Muscle layer of colon (tissue), 2 donors: ENCODE measurements around the gene TMEM144.

ENCODE experiments used
- H3K27ac ChIP-seq: one replicate; pipeline ENCODE4 v1.7.0; 2013; ENCODE audit warnings: low read depth, mild to moderate bottlenecking, low read length, moderate library complexity
- H3K27me3 ChIP-seq, 2 donors: one replicate each; pipeline ENCODE4 v1.7.0; 2013; ENCODE audit warnings: low read length in 2 of 2, mild to moderate bottlenecking in 2 of 2; ENCODE audit not compliant: insufficient read depth in 2 of 2, control insufficient read depth in 1 of 2
- H3K36me3 ChIP-seq: one replicate; pipeline ENCODE4 v1.7.0; 2013; ENCODE audit warnings: mild to moderate bottlenecking, low read length; ENCODE audit not compliant: insufficient read depth
- H3K4me1 ChIP-seq: one replicate; pipeline ENCODE4 v1.7.0; 2013; ENCODE audit warnings: mild to moderate bottlenecking, low read length; ENCODE audit not compliant: insufficient read depth
- H3K4me3 ChIP-seq, 2 donors: one replicate each; pipeline ENCODE4 v1.7.0; 2013; ENCODE audit warnings: low read length in 2 of 2, low read depth in 1 of 2, mild to moderate bottlenecking in 1 of 2, moderate library complexity in 1 of 2
- H3K9ac ChIP-seq: one replicate; pipeline ENCODE4 v1.7.0; 2013; ENCODE audit warnings: low read length
- H3K9me3 ChIP-seq: one replicate; pipeline ENCODE4 v1.7.0; 2013; ENCODE audit warnings: mild to moderate bottlenecking, low read length
- donor health status: abdominal sarcoma.
- donor health status: Adenocarcinoma of cecum.

TMEM144 gene

DNA sequence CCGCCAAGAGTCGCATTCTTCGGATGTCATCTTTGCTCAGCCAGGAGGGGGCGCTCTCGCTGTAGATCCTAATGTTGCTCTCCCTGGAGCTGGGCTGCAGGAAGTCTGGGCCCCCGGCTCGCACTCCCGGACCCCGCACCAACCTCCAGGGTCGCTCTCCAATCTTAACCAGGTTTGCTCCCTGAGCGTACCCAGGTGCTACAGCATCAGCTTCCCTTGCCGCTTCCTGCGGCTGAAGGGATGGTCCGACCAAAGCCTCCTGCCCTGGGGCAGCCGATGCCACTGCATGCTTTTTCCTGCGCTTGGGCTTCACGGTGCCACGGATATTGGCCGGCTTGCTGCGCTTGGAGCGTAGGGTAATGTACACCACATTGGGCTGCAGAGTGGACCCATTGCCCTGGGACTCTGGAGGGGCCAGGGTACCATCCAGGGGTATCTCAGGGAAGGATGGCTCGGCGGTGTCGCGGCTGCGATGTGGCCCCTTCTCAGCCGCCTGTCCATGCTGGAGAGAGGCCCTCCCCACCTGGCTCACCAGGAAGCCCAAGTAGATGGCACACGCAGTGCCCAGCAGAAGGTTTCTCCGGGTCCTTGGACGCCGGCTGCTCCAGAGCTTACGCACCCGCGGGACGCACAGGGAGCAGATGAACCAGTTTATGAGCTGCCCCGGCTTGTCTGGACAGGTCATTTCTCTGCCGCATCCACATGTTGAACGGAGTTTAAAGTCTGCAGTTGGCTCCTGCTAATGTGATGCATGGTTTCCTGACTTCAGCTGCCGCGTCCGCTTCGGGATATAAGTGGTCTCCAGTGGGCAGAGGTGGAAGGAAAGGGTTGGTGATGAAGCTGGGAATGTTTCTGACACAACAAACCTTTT is 39.4 kb upstream of the TMEM144 start:
- H3K27me3 ChIP-seq: no peaks in the 10 kb centered on the region
- peak overlapping the region; percentile 67 to 69 for H3K4me3 ChIP-seq
- H3K36me3 ChIP-seq: no peaks in the 10 kb centered on the region
- H3K9me3 ChIP-seq: no peaks in the 10 kb centered on the region
- H3K4me1 ChIP-seq: peaks cover 48% of the 10 kb centered on the region
- H3K9ac ChIP-seq: peak overlapping the region; percentile 67
- peak overlapping the region; percentile 69 for H3K27ac ChIP-seq

DNA sequence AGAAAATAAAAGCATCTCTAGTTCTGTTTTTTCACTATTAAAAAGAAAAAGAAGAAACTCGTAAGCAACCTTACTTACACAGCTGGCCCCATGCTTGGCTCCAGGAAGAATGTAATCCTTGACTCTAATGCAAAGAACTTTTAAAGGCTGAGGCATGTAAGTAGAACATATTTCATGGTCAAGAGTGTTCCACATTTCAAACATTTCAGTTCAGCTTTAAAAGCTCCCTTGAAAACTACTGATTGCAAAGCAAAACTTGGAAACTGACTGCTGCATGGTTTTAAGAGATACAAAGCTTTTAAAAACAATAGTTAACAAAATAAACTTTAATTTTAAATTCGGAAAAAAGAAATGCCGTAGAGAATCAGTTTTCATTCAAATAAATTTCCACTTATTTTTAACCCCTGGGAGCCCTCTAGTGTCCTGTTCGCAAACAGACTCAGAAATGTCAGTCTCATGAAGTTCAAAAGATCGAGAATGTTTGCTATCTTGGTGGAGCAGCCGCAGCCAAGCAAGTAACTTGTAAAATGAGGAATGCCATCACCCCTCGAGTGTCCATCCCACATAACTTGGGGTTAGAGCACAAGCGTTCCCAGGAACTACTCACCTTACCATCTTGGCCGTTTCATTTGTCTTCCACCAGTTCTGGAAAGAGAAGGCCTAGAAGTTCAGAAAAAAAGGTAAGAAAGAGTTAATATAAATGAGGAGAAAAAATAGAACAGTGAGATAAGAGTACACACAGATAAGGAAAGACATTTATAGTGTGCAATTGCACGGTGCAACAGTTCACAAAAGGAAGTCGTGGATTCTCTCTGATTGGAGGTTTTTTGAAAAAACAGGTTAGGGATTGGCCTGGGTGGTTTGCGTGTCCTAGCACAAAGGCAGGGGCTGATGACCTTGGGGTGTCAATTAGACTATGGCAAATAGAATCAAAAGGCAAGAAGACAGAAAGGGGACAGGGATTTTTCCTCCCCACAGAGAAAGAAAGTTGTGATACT is 37.7 kb upstream of the TMEM144 start, which contains the start of gene GASK1B:
Gene GASK1B (minus strand): TSS at position 765 of the 998 bp plus-strand sequence. CDS start 1,650 bp downstream, outside the sequence.
- no peaks in the 10 kb centered on the region for H3K27me3 ChIP-seq
- peak within 1 kb of the TSS; percentile 67 for H3K9ac ChIP-seq
- H3K9me3 ChIP-seq: no peaks in the 10 kb centered on the region
- H3K27ac ChIP-seq: peak within 1 kb of the TSS; percentile 69
- no peaks in the 10 kb centered on the region for H3K36me3 ChIP-seq
- peaks cover 34% of the 10 kb centered on the region for H3K4me1 ChIP-seq
- peak within 1 kb of the TSS; percentile 67 to 69 for H3K4me3 ChIP-seq

- Histone ChIP-seq H3K9me3 (no peaks in the 10 kb centered on the region), H3K27ac (no peak overlapping the region), H3K4me3 (no peak overlapping the region), H3K9ac (no peak overlapping the region), H3K36me3 (no peaks in the 10 kb centered on the region), H3K27me3 (no peaks in the 10 kb centered on the region), H3K4me1 (peaks cover 22% of the 10 kb centered on the region)
These were observed 34.2 kb upstream of the TMEM144 start for GRCh38 chr4:158176108-158176507.

DNA sequence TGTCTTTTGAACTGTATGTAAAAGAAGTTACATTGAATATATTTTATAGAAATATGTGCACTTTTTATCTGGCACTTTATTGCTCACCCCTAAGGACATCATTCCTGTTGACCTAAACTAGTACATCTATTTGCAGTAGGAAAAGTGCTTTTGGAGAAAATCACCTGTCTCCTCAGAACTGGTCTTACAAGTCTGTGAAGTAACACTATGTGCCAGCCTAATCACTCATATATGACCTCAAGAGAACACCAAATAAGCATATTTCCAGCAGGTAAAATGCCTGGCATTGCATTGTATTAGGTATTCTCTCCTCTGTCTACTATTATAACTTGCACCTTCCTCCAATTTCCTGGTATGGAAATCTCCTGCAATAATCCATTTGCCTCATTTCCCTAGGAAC is 33.5 kb upstream of the TMEM144 start:
- Histone ChIP-seq H3K27me3 (no peaks in the 10 kb centered on the region), H3K9ac (no peak overlapping the region), H3K9me3 (no peaks in the 10 kb centered on the region), H3K4me3 (no peak overlapping the region), H3K36me3 (no peaks in the 10 kb centered on the region), H3K4me1 (peaks cover 22% of the 10 kb centered on the region), H3K27ac (no peak overlapping the region)

- no peaks in the 10 kb centered on the region for H3K36me3 ChIP-seq
- H3K27ac ChIP-seq: no peak overlapping the region
- no peak overlapping the region for H3K9ac ChIP-seq
- H3K9me3 ChIP-seq: no peaks in the 10 kb centered on the region
- no peaks in the 10 kb centered on the region for H3K27me3 ChIP-seq
- H3K4me3 ChIP-seq: no peak overlapping the region
- H3K4me1 ChIP-seq: peaks cover 3% of the 10 kb centered on the region
These were observed 30.8 kb upstream of the TMEM144 start for GRCh38 chr4:158179465-158179864.

GRCh38 chr4:158181906-158182305 is 28.4 kb upstream of the TMEM144 start:
- no peaks in the 10 kb centered on the region for H3K27me3 ChIP-seq
- H3K9me3 ChIP-seq: no peaks in the 10 kb centered on the region
- no peak overlapping the region for H3K9ac ChIP-seq
- no peak overlapping the region for H3K27ac ChIP-seq
- no peaks in the 10 kb centered on the region for H3K36me3 ChIP-seq
- no peaks in the 10 kb centered on the region for H3K4me1 ChIP-seq
- H3K4me3 ChIP-seq: no peak overlapping the region

DNA sequence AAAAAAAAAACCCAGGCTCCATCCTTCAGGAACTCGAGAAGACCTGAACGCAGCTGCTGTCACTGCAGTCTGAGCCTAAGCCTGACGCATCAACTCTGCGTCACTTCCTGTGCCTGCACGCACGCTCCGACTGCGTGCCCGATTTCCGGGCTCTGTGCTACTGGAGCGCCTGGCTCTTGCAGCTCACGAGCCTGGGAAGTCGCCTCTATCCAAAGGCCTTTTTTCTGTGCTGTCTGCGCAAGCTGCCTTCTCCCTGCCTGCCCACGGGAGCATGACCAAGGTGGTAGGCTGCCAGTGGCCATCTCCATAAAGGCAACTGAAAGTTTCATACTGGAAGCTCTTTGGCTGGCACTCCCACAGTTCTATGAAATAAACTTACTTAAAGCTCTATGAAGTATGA is 27.6 kb upstream of the TMEM144 start:
- Histone ChIP-seq H3K4me3 (no peak overlapping the region), H3K36me3 (no peaks in the 10 kb centered on the region), H3K4me1 (no peaks in the 10 kb centered on the region), H3K9me3 (no peaks in the 10 kb centered on the region), H3K27ac (no peak overlapping the region), H3K27me3 (no peaks in the 10 kb centered on the region), H3K9ac (no peak overlapping the region)

GRCh38 chr4:158186815-158187214 is 23.5 kb upstream of the TMEM144 start:
- H3K9ac ChIP-seq: no peak overlapping the region
- no peaks in the 10 kb centered on the region for H3K4me1 ChIP-seq
- H3K36me3 ChIP-seq: peaks cover 7% of the 10 kb centered on the region
- H3K27me3 ChIP-seq: no peaks in the 10 kb centered on the region
- H3K4me3 ChIP-seq: no peak overlapping the region
- no peak overlapping the region for H3K27ac ChIP-seq
- no peaks in the 10 kb centered on the region for H3K9me3 ChIP-seq

DNA sequence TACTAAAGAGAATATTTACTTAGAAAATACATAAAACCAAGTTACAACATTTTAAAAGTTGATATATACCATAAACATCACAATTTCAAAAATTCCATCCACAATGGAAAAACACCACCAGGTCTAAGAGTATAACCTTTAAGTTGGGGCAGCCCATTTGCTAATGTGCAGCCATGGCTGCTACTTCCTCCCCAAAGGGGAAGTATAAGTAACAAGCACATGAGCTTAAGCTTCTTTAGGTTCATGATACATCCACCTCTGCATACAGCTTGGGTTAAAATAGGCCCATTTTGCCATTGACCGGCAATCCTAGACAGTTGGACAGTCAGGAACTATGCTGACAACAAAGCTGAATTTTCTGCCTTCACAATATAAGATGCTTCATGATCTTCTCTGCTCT is 20.9 kb upstream of the TMEM144 start:
- H3K27me3 ChIP-seq: no peaks in the 10 kb centered on the region
- peaks cover 7% of the 10 kb centered on the region for H3K36me3 ChIP-seq
- H3K4me1 ChIP-seq: no peaks in the 10 kb centered on the region
- no peaks in the 10 kb centered on the region for H3K9me3 ChIP-seq
- H3K27ac ChIP-seq: no peak overlapping the region
- H3K4me3 ChIP-seq: no peak overlapping the region
- no peak overlapping the region for H3K9ac ChIP-seq

DNA sequence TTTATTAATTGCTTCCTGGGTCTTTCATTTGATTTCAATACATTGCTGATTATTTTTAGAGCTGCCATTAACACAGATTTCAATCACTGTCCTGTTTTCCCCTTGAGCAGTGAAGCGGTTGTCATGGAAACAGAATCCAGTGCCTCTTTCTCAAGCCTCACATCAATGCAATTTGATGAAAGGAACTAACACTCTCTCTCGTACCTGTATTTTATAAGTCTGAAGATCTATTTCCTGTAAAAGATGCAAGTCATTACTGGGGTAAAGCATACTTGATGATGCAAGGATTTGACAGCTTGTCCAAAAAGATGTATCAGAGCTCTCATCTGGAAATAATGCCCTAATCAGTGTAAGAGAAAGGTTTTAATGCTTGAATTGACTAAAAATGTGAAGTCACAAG is 19.6 kb upstream of the TMEM144 start:
- Histone ChIP-seq H3K4me3 (no peak overlapping the region), H3K27me3 (no peaks in the 10 kb centered on the region), H3K9me3 (no peaks in the 10 kb centered on the region), H3K9ac (no peak overlapping the region), H3K36me3 (peaks cover 7% of the 10 kb centered on the region), H3K27ac (no peak overlapping the region), H3K4me1 (no peaks in the 10 kb centered on the region)

GRCh38 chr4:158192439-158193158 is 17.7 kb upstream of the TMEM144 start:
- Histone ChIP-seq H3K36me3 (peaks cover 7% of the 10 kb centered on the region), H3K9me3 (no peaks in the 10 kb centered on the region), H3K27me3 (no peaks in the 10 kb centered on the region), H3K9ac (no peak overlapping the region), H3K4me1 (no peaks in the 10 kb centered on the region), H3K27ac (no peak overlapping the region), H3K4me3 (no peak overlapping the region)
